ENCODE data around the gene DDHD1.
"Not testable (repeated sequence)": the region's sequence is repeated elsewhere in the genome, so short reads cannot be mapped to it uniquely, and the experiment has no call there.

Gene DDHD1

DNA sequence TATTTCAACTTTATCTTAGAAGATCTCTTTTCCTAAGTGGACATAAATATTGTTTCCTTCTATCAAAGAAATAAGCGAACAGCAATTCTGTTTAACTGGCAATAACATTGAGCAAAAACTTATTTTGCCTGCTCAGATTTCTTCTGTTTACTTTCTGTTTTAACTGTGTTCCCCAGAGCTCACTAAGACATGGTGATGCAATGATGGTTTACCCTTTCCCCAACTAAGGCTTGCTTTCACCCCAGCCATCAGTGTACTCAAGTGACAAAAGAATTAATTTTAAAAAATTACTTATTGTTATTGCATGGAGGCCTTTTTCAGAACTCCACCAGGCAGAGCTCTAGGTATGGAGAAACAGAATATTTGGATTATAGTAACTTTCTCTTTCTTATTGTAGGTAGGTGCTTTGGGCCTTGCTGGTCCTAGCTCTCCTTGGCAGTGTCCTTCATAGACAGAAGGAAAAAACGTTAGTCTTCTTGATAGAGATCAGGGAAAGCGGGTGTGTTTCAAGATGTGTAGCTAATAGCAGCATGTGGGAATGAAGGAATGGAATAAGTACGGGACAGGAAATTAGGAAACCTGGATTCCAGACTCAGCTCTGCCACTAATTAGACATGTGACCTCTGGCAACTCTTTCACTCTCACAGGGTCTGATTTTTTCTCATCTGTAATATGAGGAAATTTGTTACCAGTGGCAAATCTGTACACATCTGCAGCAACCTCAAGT lies 14.6 kb upstream of the DDHD1 start:
- no peaks in the 10 kb centered on the region for H3K27me3 Mint-ChIP-seq
- H3K4me1 Mint-ChIP-seq, result no peaks in the 10 kb centered on the region
- no peak overlapping the region for H3K4me3 Mint-ChIP-seq
- peaks cover 5% of the 10 kb centered on the region for H3K9me3 Mint-ChIP-seq
- H3K36me3 Mint-ChIP-seq, result peaks cover 8% of the 10 kb centered on the region
- H3K27ac Mint-ChIP-seq, result no peak overlapping the region

DNA sequence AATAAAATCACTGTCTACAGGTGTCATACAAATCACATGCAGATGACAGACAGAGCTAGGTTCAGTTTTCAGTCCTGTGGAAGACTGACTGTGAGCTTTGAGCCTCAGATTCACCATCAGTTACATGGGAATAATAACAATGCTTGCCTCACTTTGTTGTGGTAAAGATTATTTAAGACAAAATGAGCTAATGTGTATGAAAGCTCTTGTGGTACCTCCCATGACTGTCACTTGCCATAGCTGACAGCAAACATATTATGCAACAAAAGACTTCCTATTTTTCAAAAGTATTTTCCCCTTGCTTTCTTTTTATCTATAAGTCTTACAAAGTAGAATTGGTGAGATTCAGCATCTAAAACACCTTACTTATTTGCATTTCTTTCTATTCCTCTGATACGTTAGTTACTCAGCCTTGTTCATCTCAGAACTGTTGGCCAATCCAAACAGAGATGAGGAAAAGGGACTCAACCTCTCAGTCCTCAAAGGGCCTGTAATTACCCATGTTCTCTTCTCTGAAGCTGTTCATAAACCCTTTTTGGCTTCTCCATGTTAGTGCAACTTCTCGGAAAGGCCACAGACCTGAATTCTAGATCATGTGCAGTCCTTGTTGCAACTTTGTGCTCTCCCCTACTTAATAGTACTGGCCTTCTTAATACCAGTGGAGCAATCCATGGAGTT lies 8.8 kb upstream of the DDHD1 start:
- Mint-ChIP-seq H3K9me3 (peaks cover 5% of the 10 kb centered on the region), H3K27me3 (no peaks in the 10 kb centered on the region), H3K27ac (no peak overlapping the region), H3K4me1 (peaks cover 7% of the 10 kb centered on the region), H3K4me3 (no peak overlapping the region), H3K36me3 (peaks cover 3% of the 10 kb centered on the region)

DNA sequence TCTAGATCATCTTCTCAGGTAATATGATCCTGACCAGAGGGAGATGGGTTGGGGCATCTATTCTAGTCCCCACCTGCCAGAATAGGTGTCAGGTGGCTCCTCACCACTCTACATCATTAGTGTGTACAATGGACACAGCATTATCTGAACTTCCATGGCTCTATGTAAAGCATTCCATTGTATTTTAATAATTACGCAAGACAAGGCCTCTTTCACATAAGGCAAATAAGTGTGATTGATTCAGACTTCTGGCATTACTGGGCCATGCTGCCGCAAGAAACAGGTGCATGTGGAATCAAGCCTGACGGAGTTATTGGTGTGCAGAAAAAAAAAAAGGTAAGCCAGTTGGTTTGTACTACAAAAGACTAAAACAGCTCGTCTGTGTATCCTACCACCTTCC lies 3.1 kb upstream of the DDHD1 start:
- no peaks in the 10 kb centered on the region for H3K36me3 Mint-ChIP-seq
- H3K4me3 Mint-ChIP-seq, result no peak overlapping the region
- peaks cover 11% of the 10 kb centered on the region for H3K4me1 Mint-ChIP-seq
- H3K9me3 Mint-ChIP-seq, result no peaks in the 10 kb centered on the region
- no peaks in the 10 kb centered on the region for H3K27me3 Mint-ChIP-seq
- H3K27ac Mint-ChIP-seq, result no peak overlapping the region

DNA sequence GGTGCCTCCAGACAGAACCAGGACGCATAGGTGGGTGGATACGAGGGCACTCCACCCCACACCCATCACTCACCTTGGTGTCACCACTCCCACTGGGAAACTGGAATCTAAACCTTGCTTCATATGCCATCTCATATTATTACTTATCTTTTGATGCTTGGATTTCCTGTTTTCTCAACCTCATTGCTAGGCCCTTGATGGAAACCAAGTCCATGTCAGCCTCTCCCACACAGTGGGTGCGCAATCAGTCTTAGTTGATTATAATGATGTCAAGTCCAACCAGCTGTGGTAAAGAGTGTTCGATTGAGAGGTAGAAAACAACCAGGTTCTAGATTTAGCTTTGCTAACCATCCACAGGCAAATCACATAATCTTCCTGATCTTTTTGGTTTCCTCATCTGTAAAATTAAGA lies 584 bp upstream of the DDHD1 start:
- Mint-ChIP-seq H3K9me3 (no peaks in the 10 kb centered on the region), H3K27me3 (no peaks in the 10 kb centered on the region), H3K4me3 (peak overlapping the region; percentile 91), H3K27ac (peak overlapping the region; percentile 99), H3K4me1 (peaks cover 34% of the 10 kb centered on the region), H3K36me3 (no peaks in the 10 kb centered on the region)

DNA sequence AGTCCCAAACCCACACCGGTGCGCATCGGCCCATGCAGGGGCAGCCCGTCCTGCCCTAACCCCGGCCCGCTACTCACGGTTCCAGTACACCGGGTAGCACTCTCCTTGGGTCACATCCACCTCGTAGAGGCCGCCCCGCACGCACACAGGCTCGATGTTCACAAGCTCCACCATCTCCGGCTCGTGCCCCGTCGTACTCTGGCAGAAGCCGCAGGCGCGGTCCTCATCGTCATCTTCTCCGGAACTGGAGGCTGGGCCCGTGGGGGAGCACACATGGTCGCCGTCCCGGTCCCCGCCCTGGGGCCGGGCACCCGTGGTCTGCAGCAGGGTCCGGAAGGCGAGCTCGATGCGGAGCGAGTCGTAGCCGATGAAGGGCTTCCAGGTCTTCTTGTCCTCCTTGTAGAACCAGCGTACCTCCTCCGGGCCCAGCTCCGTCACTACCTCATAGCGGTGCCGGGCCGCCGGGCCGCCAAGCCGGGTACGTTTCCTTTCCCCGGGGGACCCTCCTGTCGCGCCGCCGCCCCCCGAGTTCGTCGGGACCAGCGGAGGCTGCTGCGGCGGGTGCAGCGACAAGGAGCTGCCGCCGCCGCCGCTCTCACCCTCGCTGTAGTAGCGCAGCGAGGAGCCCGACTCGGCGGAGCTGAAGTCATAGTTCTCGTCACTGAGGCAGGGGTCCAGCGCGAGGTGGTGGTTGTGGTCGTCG lies 788 bp downstream of the DDHD1 start:
- H3K4me3 Mint-ChIP-seq, result peak overlapping the region; percentile 100
- no peaks in the 10 kb centered on the region for H3K36me3 Mint-ChIP-seq
- H3K27ac Mint-ChIP-seq, result peak overlapping the region; percentile 94
- no peaks in the 10 kb centered on the region for H3K27me3 Mint-ChIP-seq
- peaks cover 48% of the 10 kb centered on the region for H3K4me1 Mint-ChIP-seq
- no peaks in the 10 kb centered on the region for H3K9me3 Mint-ChIP-seq

DNA sequence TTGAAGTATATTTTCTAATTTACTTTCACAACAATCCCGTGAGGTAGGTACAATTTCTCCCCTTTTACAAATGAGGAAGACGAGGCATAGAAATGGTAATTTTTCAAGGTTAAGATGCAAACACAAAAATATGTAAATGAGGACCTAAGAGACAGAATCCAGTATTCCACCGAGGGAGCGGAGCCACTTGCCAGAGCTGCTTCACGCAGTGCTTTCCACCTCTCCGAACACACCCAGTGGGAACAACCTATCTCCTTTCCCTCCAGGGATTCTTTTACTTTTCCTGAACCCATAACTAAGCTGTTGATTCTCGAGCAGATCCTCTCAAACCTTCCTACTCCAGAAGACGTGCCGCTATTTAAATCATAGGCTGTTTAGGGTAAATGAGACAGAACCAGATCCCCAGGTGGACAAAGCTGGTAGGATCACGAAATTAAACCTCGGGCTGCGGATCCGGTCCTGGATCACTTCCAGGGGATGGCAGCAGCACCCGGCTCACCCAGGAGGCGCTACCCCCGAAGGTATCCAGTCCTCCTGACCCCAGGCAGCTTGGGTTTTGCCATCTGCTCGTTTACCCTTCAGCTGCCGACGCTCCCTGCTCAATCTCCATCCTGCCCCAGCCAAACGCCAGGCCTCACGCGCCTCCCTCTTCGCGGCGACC lies 1.5 kb downstream of the DDHD1 start:
- Mint-ChIP-seq H3K4me1 (peaks cover 54% of the 10 kb centered on the region), H3K4me3 (peak overlapping the region; percentile 100), H3K27me3 (no peaks in the 10 kb centered on the region), H3K27ac (peak overlapping the region; percentile 94), H3K9me3 (no peaks in the 10 kb centered on the region), H3K36me3 (peaks cover 2% of the 10 kb centered on the region)

DNA sequence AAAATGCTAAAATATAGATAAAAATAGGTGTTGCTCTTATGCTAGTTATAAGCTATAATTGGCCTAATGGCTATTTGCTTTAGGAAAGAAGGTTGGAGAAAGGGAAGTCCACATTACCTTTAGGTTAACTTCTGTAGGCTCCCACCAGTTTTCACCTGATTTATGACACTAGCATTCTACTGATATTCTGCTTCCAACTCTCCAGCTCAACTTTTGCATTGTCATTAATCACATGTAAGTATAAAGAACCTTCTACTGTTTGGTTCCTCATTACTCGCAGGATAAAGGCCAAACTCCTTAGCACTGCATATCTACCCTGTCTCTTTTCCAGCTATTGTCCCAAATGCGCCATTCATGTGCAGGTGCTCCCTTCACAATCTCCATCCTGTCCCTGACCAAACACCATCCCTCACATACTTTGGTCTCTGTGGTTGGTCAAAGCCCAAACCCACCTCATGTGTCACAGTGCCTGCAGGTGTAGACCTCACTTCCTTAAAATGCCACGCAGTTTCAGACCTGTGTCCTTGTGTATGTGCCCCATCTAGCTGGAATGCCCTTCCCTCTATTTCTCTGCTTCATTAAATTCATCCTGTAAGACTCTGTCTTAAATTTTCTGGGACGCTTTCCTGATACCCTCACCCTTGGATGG lies 3.3 kb downstream of the DDHD1 start:
- Mint-ChIP-seq H3K9me3 (no peaks in the 10 kb centered on the region), H3K4me3 (peak overlapping the region; percentile 100), H3K4me1 (peaks cover 59% of the 10 kb centered on the region), H3K27ac (no peak overlapping the region), H3K36me3 (peaks cover 5% of the 10 kb centered on the region), H3K27me3 (no peaks in the 10 kb centered on the region)

DNA sequence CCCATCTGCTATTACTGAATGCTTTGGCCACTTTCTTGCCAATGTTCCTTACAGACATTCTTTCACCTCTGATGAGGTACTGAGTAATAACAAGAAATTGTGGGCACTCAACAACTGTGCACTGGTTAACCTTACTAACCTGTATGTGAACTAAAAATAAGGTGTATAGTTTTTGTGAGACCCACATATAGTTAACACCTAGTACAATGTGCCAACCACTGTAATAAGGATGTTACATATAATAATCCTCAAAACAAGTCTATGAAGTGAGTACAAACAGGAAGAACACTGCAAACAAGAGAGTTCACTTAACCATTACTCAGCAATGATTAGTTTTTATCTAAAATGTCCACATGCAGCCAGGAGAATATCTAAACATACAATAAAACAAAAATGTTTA lies 4.5 kb downstream of the DDHD1 start:
- Mint-ChIP-seq H3K9me3 (no peaks in the 10 kb centered on the region), H3K4me1 (peaks cover 62% of the 10 kb centered on the region), H3K27ac (peak overlapping the region; percentile 81), H3K27me3 (no peaks in the 10 kb centered on the region), H3K4me3 (peak overlapping the region; percentile 68), H3K36me3 (peaks cover 9% of the 10 kb centered on the region)

DNA sequence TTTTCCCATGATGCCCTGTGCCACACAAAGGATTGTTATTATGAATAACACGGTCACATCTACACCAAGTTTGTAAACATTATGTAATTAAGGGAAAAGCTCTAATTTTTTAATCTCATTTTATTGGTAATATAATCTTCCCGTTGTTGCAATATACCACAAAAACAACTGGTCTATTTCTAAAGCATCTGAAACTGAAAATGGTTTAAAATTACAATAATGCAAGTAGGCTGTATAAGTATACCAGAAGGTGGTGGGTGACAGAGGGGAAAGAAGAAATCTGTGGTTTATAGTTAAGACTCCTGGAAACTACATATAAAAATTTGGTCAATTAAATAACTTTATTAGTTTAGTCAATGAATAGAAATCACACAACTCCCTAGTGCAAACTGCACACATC lies 5.2 kb downstream of the DDHD1 start:
- Mint-ChIP-seq H3K9me3 (no peaks in the 10 kb centered on the region), H3K36me3 (peaks cover 12% of the 10 kb centered on the region), H3K4me3 (no peak overlapping the region), H3K4me1 (peaks cover 58% of the 10 kb centered on the region), H3K27me3 (no peaks in the 10 kb centered on the region), H3K27ac (no peak overlapping the region)

DNA sequence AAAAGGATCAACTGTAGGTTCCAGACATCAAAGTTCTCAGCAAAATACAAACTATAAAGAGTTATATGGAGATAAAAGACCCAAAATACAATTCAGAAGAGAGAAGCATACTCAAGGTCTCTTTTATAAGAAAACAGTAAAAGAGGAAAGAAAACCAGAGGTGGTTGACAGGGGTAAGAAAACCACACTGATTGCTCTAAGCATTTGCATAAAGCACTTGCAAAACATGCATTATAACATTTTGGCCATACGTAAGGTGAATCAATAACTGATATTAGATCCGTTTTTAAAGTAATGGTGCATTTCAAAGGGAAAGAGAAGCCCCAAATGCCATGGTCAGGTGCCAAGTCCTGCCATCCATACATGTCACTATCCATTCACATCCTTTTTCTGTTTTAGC lies 5.9 kb downstream of the DDHD1 start:
- H3K9me3 Mint-ChIP-seq, result no peaks in the 10 kb centered on the region
- H3K27ac Mint-ChIP-seq, result no peak overlapping the region
- no peak overlapping the region for H3K4me3 Mint-ChIP-seq
- H3K36me3 Mint-ChIP-seq, result peaks cover 15% of the 10 kb centered on the region
- H3K27me3 Mint-ChIP-seq, result no peaks in the 10 kb centered on the region
- H3K4me1 Mint-ChIP-seq, result peaks cover 58% of the 10 kb centered on the region

DNA sequence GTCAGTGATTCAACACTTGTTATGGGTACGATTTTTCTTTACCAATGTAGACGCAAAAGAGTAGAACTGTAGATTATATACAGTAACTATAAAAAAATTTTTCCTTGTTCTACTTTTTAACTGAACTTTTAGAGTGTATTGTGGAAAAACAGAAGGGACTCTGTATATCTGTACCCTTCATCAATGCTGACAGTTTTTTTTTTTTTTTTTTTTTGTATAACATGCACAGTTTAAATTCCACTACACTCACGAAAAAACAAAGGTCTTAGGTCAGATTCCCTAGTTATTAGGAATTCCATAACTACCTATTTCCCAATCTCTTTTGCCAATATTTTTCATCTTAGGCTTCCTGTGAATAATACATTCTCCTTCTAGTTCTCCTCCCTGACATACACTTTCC lies 6.4 kb downstream of the DDHD1 start:
- Mint-ChIP-seq H3K36me3 (peaks cover 19% of the 10 kb centered on the region), H3K4me3 (no peak overlapping the region), H3K9me3 (no peaks in the 10 kb centered on the region), H3K27me3 (no peaks in the 10 kb centered on the region), H3K4me1 (peaks cover 58% of the 10 kb centered on the region), H3K27ac (no peak overlapping the region)

DNA sequence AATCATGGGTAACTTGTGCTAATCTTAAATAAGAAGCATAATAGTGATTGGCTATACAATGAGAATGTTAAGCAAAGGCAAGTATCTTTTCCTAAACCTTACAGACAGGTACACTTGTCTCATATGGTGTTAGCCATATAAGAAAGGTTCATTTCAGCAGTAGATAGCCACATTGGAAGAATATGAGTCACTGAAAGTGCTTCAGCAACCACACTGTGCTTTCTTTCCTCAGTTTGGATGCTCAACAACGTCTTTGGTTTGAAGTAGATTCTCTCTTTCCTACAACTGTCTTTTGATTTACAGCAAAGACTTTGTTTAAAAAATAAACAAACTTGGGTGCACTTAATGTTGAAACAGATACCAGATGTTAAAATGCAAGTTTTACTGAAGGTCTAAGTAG lies 8.9 kb downstream of the DDHD1 start:
- Mint-ChIP-seq H3K27me3 (no peaks in the 10 kb centered on the region), H3K9me3 (peaks cover 6% of the 10 kb centered on the region), H3K4me3 (no peak overlapping the region), H3K4me1 (peaks cover 49% of the 10 kb centered on the region), H3K27ac (no peak overlapping the region), H3K36me3 (peaks cover 39% of the 10 kb centered on the region)

DNA sequence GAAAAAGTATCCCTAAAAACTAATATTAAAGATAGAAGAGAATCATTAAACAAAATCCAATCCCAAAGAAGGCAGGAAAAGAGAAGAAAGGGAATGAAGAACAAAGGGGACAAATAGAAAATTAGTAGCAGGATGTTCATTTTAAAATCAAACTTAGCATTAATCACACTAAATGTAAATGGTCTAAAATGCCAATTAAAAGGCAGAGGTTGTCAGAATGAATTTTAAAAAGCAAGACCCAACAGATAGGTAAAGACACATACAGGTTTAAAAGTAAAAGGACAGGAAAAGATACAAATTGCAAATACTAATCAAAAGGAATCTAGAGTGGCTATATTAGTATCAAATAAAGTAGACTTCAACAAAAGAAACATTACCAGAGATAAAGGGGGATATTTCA lies 12.5 kb downstream of the DDHD1 start:
- peaks cover 49% of the 10 kb centered on the region for H3K36me3 Mint-ChIP-seq
- peaks cover 6% of the 10 kb centered on the region for H3K9me3 Mint-ChIP-seq
- H3K4me3 Mint-ChIP-seq, result no peak overlapping the region
- peaks cover 36% of the 10 kb centered on the region for H3K4me1 Mint-ChIP-seq
- no peaks in the 10 kb centered on the region for H3K27me3 Mint-ChIP-seq
- no peak overlapping the region for H3K27ac Mint-ChIP-seq

DNA sequence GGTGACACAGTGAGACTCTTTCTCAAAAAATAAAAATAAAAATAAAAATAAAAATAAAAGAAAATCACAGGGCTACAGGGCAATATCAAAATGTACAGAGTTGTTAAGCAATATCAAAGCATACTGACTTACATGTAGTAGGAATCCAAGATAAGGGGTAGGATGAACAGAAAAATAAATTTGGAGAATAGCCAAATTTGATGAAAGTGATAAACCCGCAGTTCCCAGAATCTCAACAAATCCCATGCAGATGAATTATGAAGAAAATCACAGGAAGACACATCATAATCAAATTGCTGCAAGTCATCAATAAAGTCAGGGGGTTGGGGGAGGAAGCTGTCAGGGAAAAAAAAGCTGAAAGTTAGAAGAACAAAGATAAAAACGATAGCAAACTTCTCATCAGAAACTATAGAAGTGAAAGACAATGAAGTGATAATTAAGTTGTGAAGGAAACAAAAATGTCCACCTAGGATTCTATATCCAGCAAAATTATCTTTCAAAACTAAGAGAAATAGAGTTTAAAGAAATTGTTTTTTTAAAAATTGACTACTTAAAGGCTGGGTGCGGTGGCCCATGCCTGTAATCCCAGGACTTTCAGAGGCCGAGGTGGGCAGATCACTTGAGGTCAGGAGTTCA lies 15.4 kb downstream of the DDHD1 start:
- peaks cover 47% of the 10 kb centered on the region for H3K36me3 Mint-ChIP-seq
- H3K27ac Mint-ChIP-seq, result no peak overlapping the region
- H3K4me3 Mint-ChIP-seq, result no peak overlapping the region
- H3K27me3 Mint-ChIP-seq, result no peaks in the 10 kb centered on the region
- peaks cover 6% of the 10 kb centered on the region for H3K9me3 Mint-ChIP-seq
- H3K4me1 Mint-ChIP-seq, result peaks cover 21% of the 10 kb centered on the region

DNA sequence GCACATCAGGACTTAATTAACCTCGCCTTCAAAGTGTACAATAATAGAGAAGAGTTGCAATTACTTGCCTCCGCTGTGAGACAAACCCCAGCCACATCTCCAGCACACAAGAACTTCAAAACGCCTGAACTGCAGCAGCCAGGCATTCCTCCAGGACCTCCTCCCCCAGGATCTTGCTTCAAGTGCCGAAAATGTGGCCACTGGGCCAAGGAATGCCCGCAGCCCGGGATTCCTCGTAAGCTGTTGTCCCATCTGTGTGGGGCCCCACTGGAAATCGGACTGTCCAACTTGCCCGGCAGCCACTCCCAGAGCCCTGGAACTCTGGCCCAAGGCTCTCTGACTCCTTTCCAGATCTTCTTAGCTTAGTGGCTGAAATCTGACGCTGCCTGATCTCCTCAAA lies 22.6 kb downstream of the DDHD1 start:
- peaks cover 10% of the 10 kb centered on the region for H3K36me3 Mint-ChIP-seq
- H3K27me3 Mint-ChIP-seq, H3K4me3 Mint-ChIP-seq, H3K9me3 Mint-ChIP-seq, H3K27ac Mint-ChIP-seq: not testable (repeated sequence)
- peaks cover 20% of the 10 kb centered on the region for H3K4me1 Mint-ChIP-seq

All from activated naive CD4-positive, alpha-beta T cell treated with anti-CD3 and anti-CD28 coated beads, Interleukin-2, amount 50 U/mL, for 24 hours (primary cell).